SJCRH30 (cell line): ENCODE data around the gene TAX1BP3. TPM values are rescaled to one million over a fixed set of nuclear protein-coding genes. Genes with fewer than 3 reads are reported as not detected.

Experiments
- total RNA-seq: library from RNA; depleted of rRNA; stranded (reverse); fragments of >200 nt; shearing (Covaris generic); gene quantifications from 2 replicates; pipeline ENCODE4 v1.2.3, GENCODE V29; 2014; rRNA removed

TAX1BP3 gene
- total RNA-seq, 1 experiment from 2014 or later = 27.6 TPM

Other genes starting within 250 kb of the TAX1BP3 start
- 0.42 TPM in 1 of 2 replicates, not detected in the other for gene OR1E2, start 234.7 kb downstream of the TAX1BP3 start, total RNA-seq
- 1.8 and 2.2 TPM in 2 replicates for gene SPATA22, start 196.8 kb downstream of the TAX1BP3 start, total RNA-seq
- gene ASPA, start 192.6 kb downstream of the TAX1BP3 start, total RNA-seq = 0.02 TPM in 1 of 2 replicates, not detected in the other
- 1.6 and 2.0 TPM in 2 replicates for gene TRPV3, start 110.8 kb downstream of the TAX1BP3 start, total RNA-seq
- 3.1 and 4.0 TPM in 2 replicates for gene TRPV1, start 59.2 kb downstream of the TAX1BP3 start, total RNA-seq
- 11.4 and 12.4 TPM in 2 replicates for gene SHPK, start 32.3 kb downstream of the TAX1BP3 start, total RNA-seq
- 6.0 and 8.1 TPM in 2 replicates for gene CTNS, start 31.8 kb downstream of the TAX1BP3 start, total RNA-seq
- 25.3 and 27.9 TPM in 2 replicates for gene EMC6, start 234 bp upstream of the TAX1BP3 start, total RNA-seq
- 1.2 and 3.0 TPM in 2 replicates for gene P2RX5, start 27.6 kb upstream of the TAX1BP3 start, total RNA-seq
- 15.2 and 15.9 TPM in 2 replicates for gene HASPIN, start 55.3 kb upstream of the TAX1BP3 start, total RNA-seq
- gene ITGAE, start 132.6 kb upstream of the TAX1BP3 start, total RNA-seq = 31.0 and 31.6 TPM in 2 replicates
- gene NCBP3, start 177.7 kb upstream of the TAX1BP3 start, total RNA-seq = 23.3 and 25.4 TPM in 2 replicates
- gene CAMKK1, start 224.5 kb upstream of the TAX1BP3 start, total RNA-seq = 3.4 TPM in 2 replicates
- gene P2RX1, start 247.9 kb upstream of the TAX1BP3 start, total RNA-seq = 0.06 TPM in 1 of 2 replicates, not detected in the other